Cerebellar nuclear complex (tissue), 1 donor: ENCODE measurements around the gene ZNF557.
A peak's percentile ranks its signal among the peaks of the same experiment; 100 is the strongest.
"Not testable (repeated sequence)": the region's sequence is repeated elsewhere in the genome, so short reads cannot be mapped to it uniquely, and the experiment has no call there.

Experiments used
- DNase-seq, 2 experiments: peaks; one replicate each; lab custom pipeline; 2025; lab: John Stamatoyannopoulos, UW

The ZNF557 gene

GRCh38 chr19:7069042-7069903, at the start of gene ZNF557:
Gene ZNF557 (plus strand): TSS chr19:7069703. CDS start chr19:7075075, 5,372 bp downstream.
- peak; percentile 83 for DNase-seq

DNA sequence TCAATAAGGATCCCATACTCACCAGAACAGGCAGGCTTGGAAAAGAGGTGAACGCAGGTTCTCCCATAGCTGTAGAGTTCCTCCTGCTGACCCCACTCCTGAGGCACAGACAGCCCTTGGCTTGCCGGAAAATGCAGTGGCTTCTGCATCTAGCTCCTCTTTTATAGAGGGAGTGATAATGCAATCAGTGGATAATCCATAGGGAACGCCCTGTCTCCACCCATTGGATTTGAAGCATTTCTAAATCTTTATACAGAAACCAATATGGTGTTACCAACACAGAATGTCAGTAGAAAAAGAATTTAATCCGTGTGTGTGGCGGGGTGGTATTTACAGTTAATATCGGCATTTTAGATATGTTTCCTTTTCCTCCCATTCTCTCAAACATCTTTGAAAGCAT, 48.2 kb upstream of the ZNF557 start, which contains the start of gene MBD3L2B:
Gene MBD3L2B, minus strand, starts transcription at position 101 of the 400 bp plus-strand sequence. Its CDS starts 34 bp downstream, at position 67.
- not testable (repeated sequence) for DNase-seq

- not testable (repeated sequence) for DNase-seq
Measured at GRCh38 chr19:7028790-7029189, 40.7 kb upstream of the ZNF557 start.

GRCh38 chr19:7030278-7030677, 39.2 kb upstream of the ZNF557 start, which contains the start of gene MBD3L5:
Gene MBD3L5 (plus strand): TSS chr19:7030578. CDS start chr19:7030612, 34 bp downstream.
- not testable (repeated sequence) for DNase-seq

GRCh38 chr19:7040079-7040478, 29.4 kb upstream of the ZNF557 start, which contains the start of gene MBD3L4:
Gene MBD3L4 (minus strand): TSS chr19:7040179. CDS start chr19:7040144, 35 bp downstream.
- not testable (repeated sequence) for DNase-seq

DNA sequence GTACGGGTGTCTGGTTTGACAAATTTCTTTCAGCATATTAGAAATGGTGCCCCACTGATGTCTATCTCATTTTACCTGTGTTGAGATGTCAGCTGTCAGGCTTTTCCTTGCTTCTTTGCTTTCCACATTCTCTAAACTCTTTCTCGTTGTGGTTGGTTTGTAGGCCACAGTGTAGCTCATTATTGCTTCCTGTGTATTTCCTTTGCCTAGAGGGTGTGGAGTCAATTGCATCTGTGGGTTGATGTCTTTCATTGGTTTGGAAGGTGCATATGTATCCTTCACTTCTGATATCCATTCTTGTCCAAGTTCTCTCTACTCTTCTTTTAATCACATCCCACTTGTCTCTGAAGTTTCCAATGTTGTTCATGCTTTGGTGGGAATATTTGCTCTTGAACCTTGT, 27.9 kb upstream of the ZNF557 start:
- not testable (repeated sequence) for DNase-seq

DNA sequence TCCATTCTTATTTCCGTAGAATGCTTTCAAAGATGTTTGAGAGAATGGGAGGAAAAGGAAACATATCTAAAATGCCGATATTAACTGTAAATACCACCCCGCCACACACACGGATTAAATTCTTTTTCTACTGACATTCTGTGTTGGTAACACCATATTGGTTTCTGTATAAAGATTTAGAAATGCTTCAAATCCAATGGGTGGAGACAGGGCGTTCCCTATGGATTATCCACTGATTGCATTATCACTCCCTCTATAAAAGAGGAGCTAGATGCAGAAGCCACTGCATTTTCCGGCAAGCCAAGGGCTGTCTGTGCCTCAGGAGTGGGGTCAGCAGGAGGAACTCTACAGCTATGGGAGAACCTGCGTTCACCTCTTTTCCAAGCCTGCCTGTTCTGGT, 20.5 kb upstream of the ZNF557 start, which contains the start of gene MBD3L2:
Gene MBD3L2, plus strand, starts transcription at position 301 of the 400 bp plus-strand sequence. Its CDS starts 53 bp downstream, at position 354.
- not testable (repeated sequence) for DNase-seq

DNA sequence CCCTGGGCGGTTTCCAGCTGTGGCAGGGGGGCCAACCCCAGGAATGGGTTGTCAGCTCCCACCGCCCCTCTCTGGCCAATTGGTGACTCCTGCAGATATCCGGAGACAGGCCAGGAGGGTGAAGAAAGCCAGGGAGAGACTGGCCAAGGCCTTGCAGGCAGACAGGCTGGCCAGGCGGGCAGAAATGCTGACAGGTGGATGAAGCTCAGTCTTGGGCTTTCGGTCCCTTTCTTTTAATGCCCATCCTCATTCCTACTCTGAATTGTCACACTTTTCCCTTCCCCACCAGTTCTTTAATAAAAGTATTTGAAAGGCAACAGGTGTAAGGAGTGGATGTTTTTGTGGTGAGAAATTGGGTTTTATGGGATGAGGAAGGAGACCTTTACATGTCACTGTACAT, 18.1 kb upstream of the ZNF557 start:
- DNase-seq = not testable (repeated sequence)

GRCh38 chr19:7052896-7053295, 16.6 kb upstream of the ZNF557 start:
- not testable (repeated sequence) for DNase-seq

DNA sequence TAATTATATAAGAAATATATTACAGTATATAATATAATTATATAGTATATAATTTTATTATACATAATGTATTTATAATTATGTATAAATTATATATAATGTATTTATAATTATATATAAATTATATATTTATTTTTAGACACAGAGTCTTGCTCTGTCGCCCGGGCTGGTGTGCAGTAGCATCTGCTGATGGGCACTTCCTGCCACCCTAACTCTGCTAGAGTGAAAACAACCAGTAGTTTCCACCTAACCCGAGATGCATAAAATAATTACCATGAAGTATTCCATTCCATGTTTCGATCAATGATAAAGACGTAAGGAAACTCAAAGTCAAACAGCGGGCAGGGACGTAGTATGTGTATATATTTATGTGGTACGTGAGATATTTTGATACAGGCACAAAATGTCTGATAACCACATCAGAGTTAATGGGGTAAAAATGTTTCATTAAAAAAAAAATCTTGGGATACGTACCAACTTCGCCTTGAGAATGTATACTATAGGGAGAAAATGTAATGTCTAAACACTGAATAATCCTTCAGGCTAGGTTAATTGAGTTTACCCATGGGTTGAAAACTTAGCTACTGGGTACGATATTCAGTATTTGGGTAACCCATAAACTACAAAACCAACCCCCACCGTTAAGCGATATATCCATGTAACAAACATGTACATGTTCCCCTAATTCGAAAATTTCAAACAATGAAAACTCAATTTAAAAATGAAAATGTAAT, 14.7 kb upstream of the ZNF557 start:
- not testable (repeated sequence) for DNase-seq

DNA sequence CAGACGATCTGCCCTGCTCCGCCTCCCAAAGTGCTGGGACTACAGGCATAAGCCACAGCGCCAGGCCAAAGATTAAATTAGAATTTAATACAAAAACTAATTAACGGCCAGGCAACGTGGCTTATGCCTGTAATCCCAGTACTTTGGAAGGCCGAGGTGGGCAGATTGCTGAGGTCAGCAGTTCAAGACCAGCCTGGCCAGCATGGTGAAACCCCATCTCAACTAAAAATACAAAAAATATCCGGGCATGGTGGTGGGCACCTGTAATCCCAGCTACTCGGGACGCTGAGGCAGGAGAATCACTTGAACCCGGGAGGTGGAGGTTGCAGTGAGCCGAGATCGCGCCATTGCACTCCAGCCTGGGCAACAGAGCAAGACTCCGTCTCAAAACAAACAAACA, 13.8 kb upstream of the ZNF557 start:
- DNase-seq = not testable (repeated sequence)

GRCh38 chr19:7056371-7056770, 13.1 kb upstream of the ZNF557 start:
- not testable (repeated sequence) for DNase-seq

- not testable (repeated sequence) for DNase-seq
Measured at GRCh38 chr19:7058576-7058975, 10.9 kb upstream of the ZNF557 start, which contains the start of gene MBD3L3. Gene MBD3L3 (minus strand): TSS chr19:7058676. CDS start chr19:7058605, 71 bp downstream.

DNA sequence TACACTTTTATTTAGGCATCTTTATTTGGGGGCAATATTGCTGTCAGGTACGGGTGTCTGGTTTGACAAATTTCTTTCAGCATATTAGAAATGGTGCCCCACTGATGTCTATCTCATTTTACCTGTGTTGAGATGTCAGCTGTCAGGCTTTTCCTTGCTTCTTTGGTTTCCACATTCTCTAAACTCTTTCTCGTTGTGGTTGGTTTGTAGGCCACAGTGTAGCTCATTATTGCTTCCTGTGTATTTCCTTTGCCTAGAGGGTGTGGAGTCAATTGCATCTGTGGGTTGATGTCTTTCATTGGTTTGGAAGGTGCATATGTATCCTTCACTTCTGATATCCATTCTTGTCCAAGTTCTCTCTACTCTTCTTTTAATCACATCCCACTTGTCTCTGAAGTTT, 9.5 kb upstream of the ZNF557 start:
- not testable (repeated sequence) for DNase-seq

- no peak for DNase-seq
Measured at GRCh38 chr19:7063339-7063738, 6.2 kb upstream of the ZNF557 start.

DNA sequence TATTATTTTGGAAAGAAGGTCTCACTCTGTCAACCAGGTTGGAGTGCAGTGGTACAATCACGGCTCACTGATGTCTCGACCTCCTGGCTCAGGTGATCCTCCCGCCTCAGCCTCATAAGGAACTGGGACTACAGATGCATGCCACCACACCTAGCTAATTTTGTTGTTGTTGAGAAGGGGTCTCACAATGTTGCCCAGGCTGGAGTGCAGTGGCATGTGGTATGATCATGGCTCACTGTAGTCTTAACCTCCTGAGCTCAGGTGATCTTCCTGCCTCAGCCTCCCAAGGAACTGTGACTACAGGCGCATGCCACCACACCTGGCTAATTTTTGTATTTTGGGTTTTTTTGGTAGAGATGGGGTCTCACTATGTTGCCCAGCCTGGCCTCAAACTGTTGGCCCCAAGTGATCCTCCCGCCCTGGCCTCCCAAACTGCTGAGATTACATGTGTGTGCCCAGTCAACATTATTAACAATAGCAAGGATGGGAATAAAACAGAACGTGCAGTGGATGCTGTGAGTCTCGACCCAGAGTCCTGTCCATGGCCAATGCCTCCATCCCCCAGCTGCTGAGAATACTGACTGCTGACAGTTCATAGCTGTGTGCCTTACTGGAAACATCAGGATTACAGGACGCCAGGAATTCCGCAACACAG, 5.6 kb upstream of the ZNF557 start:
- no peak for DNase-seq

- DNase-seq = not testable (repeated sequence)
Measured at GRCh38 chr19:7067122-7067521, 2.4 kb upstream of the ZNF557 start.

DNA sequence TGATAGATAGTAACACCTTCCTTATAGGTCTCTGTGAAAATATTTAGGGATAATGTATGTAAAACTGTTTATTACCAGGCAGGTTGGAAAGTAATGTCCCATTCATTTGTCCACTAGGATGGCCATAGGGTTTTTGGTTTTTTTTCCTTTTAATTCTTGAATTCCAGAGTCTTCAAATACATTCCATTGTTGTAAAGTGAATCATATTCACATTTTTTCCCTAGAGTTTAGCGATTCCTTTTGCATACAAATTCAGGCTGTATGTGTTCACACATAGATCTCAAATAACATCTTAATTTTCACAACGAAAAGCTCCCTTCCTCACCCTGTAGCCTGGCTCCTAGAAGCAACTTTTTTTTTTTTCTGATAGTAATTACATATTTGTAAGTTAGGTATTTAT, 1.8 kb upstream of the ZNF557 start:
- DNase-seq = no peak

GRCh38 chr19:7068599-7068998, 904 bp upstream of the ZNF557 start:
- DNase-seq = no peak

DNA sequence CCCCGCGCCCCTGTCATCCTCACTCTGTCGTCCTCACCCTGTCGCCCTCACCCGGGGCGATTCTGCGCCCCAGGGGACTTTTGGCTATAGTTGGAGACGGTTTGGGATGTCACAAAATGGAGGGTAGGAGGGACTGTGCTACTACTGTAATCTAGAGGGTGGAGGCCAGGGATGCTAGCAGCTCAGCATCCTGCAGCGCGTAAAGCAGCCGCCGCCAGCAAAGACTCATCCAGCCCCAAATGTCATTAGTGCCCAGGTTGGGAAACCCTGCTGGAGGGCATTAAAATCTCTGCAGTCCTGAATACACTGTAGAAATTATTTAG, 362 bp downstream of the ZNF557 start:
- no peak for DNase-seq

GRCh38 chr19:7072541-7072940, 3.0 kb downstream of the ZNF557 start:
- DNase-seq = no peak
